NCI-H1417 (cell line): ENCODE results near the gene SPATA3.
A peak's percentile ranks its signal among the peaks of the same experiment; 100 is the strongest.

Experiments
- DNase-seq, 3 experiments: peaks; one replicate each; lab custom pipeline; 2025; lab: John Stamatoyannopoulos, UW

The SPATA3 gene

GRCh38 chr2:231050018-231050901 is 54.3 kb downstream of the SPATA3 start:
- DNase-seq, result no peak

GRCh38 chr2:231051116-231051515 is 55.2 kb downstream of the SPATA3 start:
- DNase-seq, result no peak

- peak; percentile 80 to 92 (median 83) for DNase-seq
These were observed 56.9 kb downstream of the SPATA3 start for GRCh38 chr2:231052494-231053451.

GRCh38 chr2:231053846-231054245 is 57.9 kb downstream of the SPATA3 start:
- no peak for DNase-seq

GRCh38 chr2:231056453-231057416 is 60.8 kb downstream of the SPATA3 start, which contains the start of gene PSMD1:
PSMD1 (plus strand) TSS chr2:231056867; CDS start chr2:231057026, 159 bp downstream.
- peak; percentile 78 to 96 (median 95) for DNase-seq

- peak in 1 of 3 experiments; percentile 41 for DNase-seq
These were observed 61.7 kb downstream of the SPATA3 start for GRCh38 chr2:231057590-231057989.
